Activated CD4-positive, alpha-beta T cell treated with anti-CD3 and anti-CD28 coated beads, Interleukin-2, Interleukin-6, amounts not matched to agents 100 ng/mL and 50 ng/mL, durations not matched to agents 16 hours and 8 hours (primary cell): ENCODE data around the gene TEX13B.

Source experiments
- DNase-seq: peaks from one replicate; pipeline ENCODE4 v3.0.0-alpha.2; 2020

Gene TEX13B

DNA sequence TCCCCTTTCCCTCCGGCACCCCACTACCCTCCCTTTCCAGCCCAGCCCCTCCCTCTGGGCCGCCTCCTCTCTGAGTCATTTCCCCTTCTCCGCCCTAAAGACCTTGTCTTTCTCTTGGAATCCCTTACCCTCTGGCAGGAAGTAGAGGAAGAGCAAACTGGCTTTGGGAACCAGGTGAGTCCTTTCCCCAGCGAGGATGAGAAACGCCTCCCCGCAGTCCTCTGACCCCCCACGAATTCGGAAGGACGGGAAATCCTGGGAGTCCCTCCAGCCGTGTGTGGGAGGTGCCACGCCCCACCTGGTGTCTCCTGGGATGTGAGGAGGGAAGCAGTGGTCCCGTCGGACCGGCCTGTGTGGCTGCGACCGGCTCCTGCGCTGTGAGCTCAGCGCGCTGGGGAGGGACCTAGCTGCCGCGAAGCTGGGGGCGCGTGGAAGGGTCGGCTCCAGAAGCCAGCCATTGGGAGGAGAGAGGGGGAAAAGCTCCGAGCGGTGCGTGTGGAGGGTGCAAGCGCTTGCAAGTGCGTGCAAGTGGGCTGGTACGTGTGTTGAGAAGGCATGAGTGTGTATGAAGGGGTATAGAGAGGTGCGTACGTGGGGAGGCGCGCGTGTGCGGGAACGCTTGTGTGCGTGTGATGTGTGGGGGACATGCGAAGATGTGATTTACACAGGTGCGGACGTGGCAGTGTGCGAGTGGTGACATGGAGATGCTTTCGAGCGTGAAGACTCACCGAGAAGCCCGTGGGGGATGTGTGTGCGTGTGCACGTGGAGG, 46.3 kb downstream of the TEX13B start:
- DNase-seq, result no peak

DNA sequence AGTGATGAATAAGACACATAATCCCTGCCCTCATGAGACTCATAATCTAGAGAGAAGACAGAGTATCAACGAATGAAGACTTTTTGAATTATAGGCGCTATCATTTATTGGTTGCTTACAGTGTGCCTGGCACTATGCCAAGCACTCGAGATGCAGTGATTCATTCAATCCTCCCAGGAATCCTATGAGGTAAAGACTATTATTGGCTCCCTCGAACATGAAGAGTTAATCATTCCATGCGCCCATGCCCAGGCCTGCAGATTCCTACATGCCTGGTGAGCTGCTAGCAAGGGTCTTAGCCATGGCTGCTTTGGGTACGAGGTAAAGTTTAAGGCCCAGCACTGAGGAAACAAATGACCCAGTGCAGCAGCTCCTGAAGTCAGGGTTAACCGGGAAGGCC, 47.0 kb downstream of the TEX13B start:
- DNase-seq, result no peak

DNA sequence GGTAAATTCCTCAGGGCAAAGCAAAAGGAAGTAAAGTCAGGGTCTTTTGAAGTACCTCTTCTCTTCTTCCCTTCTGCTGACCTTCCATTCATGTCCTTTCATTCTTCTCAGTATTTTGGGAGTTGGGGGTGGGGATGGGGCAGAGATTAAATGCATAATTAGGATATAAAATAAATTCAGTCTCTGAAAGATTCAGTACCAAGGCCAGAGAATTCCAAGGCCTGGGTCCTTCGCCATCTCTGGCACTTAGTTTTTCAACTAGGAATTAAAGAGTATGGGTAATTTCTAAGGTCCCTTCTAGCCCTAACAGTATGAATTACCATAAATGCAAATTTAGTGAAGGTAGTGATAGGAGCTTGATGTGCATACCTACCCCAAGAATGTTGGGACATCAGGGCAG, 47.9 kb downstream of the TEX13B start:
- no peak for DNase-seq
